GM23338 (cell line): ENCODE measurements around the gene DLG2.

Experiments
- EZH2 ChIP-seq: fragments of 200-600 bp; sonication (generic); IDR thresholded peaks from one replicate; pipeline ENCODE4 v1.8.0; 2017; ENCODE audit warnings: antibody characterized with exemption, mild to moderate bottlenecking, low read depth; ENCODE audit not compliant: unreplicated experiment
- TF ChIP-seq, protein P1 (sequence below), 2 experiments: fragments of 200-600 bp in 1 of 2; sonication (generic) in 1 of 2; conservative IDR thresholded peaks; 2 replicates each; pipeline versions ENCODE4 v1.5.1 to v1.6.1; 2016 to 2017; ENCODE audit warnings: antibody characterized with exemption in 2 of 2, low read depth in 2 of 2, mild to moderate bottlenecking in 2 of 2, moderate library complexity in 1 of 2

GRCh38 chr11:83680321-83680720 is 1946.8 kb downstream of the DLG2 start:
- TF ChIP-seq EZH2, result no peak
- TF ChIP-seq, protein P1, sequence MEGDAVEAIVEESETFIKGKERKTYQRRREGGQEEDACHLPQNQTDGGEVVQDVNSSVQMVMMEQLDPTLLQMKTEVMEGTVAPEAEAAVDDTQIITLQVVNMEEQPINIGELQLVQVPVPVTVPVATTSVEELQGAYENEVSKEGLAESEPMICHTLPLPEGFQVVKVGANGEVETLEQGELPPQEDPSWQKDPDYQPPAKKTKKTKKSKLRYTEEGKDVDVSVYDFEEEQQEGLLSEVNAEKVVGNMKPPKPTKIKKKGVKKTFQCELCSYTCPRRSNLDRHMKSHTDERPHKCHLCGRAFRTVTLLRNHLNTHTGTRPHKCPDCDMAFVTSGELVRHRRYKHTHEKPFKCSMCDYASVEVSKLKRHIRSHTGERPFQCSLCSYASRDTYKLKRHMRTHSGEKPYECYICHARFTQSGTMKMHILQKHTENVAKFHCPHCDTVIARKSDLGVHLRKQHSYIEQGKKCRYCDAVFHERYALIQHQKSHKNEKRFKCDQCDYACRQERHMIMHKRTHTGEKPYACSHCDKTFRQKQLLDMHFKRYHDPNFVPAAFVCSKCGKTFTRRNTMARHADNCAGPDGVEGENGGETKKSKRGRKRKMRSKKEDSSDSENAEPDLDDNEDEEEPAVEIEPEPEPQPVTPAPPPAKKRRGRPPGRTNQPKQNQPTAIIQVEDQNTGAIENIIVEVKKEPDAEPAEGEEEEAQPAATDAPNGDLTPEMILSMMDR (conservative IDR thresholded peaks at IDR 0.05; ENCODE audit: low read depth in 2 of 2), result no peak
